ENCODE data around the gene XRN2. TPM values are rescaled to one million over a fixed set of nuclear protein-coding genes. Genes with fewer than 3 reads are reported as not detected.
A peak's percentile ranks its signal among the peaks of the same experiment; 100 is the strongest.

The XRN2 gene
- total and polyA plus RNA-seq, 2 of the 13 experiments (the other 11 are each of a cell fraction or from before 2014, with no cell fraction given): 90.3 to 171 TPM

GRCh38 chr20:21357844-21358243, 54.7 kb downstream of the XRN2 start (continued):
- TF ChIP-seq, protein P1, sequence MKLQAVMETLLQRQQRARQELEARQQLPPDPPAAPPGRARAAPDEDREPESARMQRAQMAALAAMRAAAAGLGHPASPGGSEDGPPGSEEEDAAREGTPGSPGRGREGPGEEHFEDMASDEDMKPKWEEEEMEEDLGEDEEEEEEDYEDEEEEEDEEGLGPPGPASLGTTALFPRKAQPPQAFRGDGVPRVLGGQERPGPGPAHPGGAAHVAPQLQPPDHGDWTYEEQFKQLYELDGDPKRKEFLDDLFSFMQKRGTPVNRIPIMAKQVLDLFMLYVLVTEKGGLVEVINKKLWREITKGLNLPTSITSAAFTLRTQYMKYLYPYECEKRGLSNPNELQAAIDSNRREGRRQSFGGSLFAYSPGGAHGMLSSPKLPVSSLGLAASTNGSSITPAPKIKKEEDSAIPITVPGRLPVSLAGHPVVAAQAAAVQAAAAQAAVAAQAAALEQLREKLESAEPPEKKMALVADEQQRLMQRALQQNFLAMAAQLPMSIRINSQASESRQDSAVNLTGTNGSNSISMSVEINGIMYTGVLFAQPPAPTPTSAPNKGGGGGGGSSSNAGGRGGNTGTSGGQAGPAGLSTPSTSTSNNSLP (IDR thresholded peaks at IDR 0.05; ENCODE audit: low read depth, low read length): peak; percentile 71; the same call in 1 of the 2 replicates
- peak; percentile 56; the same call in 1 of the 2 replicates for TF ChIP-seq ZNF124 (CRISPR knock-in tag; IDR thresholded peaks at IDR 0.05)
- TF ChIP-seq TEAD3 (CRISPR knock-in tag; optimal IDR thresholded peaks at IDR 0.05; ENCODE audit: borderline replicate concordance): peak; percentile 12
- no peak for TF ChIP-seq RNF2 (conservative IDR thresholded peaks at IDR 0.05; ENCODE audit: low read depth)
- no peak for TF ChIP-seq U2AF2 (IDR thresholded peaks at IDR 0.05; ENCODE audit: low read depth, low read length)
- TF ChIP-seq ETV5 (CRISPR knock-in tag; IDR thresholded peaks at IDR 0.05; ENCODE audit: borderline replicate concordance): peak; percentile 24; the same call in 1 of the 2 replicates
- no peak for TF ChIP-seq SOX13 (IDR thresholded peaks at IDR 0.05)
- peak in 1 of 2 experiments; percentile 31; a peak in 1 of 4 replicates for TF ChIP-seq SOX13 (CRISPR knock-in tag; conservative IDR thresholded peaks at IDR 0.05 in 1 of 2, IDR thresholded peaks at IDR 0.05 in 1 of 2)
- no peak for TF ChIP-seq FOXA1 (IDR thresholded peaks at IDR 0.05)
- peak; percentile 17; the same call in 1 of the 2 replicates for TF ChIP-seq FOXA1 (CRISPR knock-in tag; IDR thresholded peaks at IDR 0.05)
- TF ChIP-seq FOXJ3 (CRISPR knock-in tag; IDR thresholded peaks at IDR 0.05; ENCODE audit: borderline replicate concordance): peak; percentile 26; the same call in 1 of the 2 replicates
- TF ChIP-seq SAP130 (CRISPR knock-in tag; IDR thresholded peaks at IDR 0.05; ENCODE audit: low read depth): peak; percentile 73
- TF ChIP-seq ATF1 (CRISPR knock-in tag; IDR thresholded peaks at IDR 0.05): peak; percentile 32; the same call in 1 of the 2 replicates
- TF ChIP-seq, protein P2, sequence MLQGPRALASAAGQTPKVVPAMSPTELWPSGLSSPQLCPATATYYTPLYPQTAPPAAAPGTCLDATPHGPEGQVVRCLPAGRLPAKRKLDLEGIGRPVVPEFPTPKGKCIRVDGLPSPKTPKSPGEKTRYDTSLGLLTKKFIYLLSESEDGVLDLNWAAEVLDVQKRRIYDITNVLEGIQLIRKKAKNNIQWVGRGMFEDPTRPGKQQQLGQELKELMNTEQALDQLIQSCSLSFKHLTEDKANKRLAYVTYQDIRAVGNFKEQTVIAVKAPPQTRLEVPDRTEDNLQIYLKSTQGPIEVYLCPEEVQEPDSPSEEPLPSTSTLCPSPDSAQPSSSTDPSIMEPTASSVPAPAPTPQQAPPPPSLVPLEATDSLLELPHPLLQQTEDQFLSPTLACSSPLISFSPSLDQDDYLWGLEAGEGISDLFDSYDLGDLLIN (CRISPR knock-in tag; IDR thresholded peaks at IDR 0.05; ENCODE audit: borderline replicate concordance): no peak
- TF ChIP-seq, protein P3, sequence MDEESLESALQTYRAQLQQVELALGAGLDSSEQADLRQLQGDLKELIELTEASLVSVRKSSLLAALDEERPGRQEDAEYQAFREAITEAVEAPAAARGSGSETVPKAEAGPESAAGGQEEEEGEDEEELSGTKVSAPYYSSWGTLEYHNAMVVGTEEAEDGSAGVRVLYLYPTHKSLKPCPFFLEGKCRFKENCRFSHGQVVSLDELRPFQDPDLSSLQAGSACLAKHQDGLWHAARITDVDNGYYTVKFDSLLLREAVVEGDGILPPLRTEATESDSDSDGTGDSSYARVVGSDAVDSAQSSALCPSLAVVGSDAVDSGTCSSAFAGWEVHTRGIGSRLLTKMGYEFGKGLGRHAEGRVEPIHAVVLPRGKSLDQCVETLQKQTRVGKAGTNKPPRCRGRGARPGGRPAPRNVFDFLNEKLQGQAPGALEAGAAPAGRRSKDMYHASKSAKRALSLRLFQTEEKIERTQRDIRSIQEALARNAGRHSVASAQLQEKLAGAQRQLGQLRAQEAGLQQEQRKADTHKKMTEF (CRISPR knock-in tag; IDR thresholded peaks at IDR 0.05): peak; percentile 39; the same call in 1 of the 2 replicates
- no peak for TF ChIP-seq ZBTB3 (CRISPR knock-in tag; IDR thresholded peaks at IDR 0.05; ENCODE audit: borderline replicate concordance, low read depth)
- peak; percentile 38; the same call in 1 of the 2 replicates for TF ChIP-seq ISL2 (CRISPR knock-in tag; IDR thresholded peaks at IDR 0.05)

Measured in HepG2 (cell line).